Endothelial cell of umbilical vein (primary cell): Measurements from ENCODE around the gene LRRC8E. TPM values are rescaled to one million over a fixed set of nuclear protein-coding genes. Genes with fewer than 3 reads are reported as not detected.

Experiments used
- BruUV-seq: library from RNA; stranded (reverse); fragments of 400-500 nt; replicated peaks from 2 replicates; lab custom pipeline; 2021; lab: Mats Ljungman, UMichigan
- CTCF ChIA-PET: fragments of 300-600, 350-600 bp; sonication (Branson Sonifier 250); formaldehyde crosslinking; loops from one replicate; lab custom pipeline; 2021; ENCODE audit warnings: antibody characterized with exemption, inconsistent platforms; lab: Charles Lee
- POLR2A ChIA-PET: fragments of 300-600, 350-600 bp; sonication (Branson Sonifier 250); formaldehyde crosslinking; loops from one replicate; lab custom pipeline; 2021; ENCODE audit warnings: antibody characterized with exemption, inconsistent platforms; lab: Charles Lee
- DNase-seq: peaks from one replicate; pipeline ENCODE4 v3.0.0-alpha.2; 2011; ENCODE audit warnings: low read depth, low spot score
- FAIRE-seq: peaks from 2 replicates; lab custom pipeline; 2011; peaks lifted over from hg19 to GRCh38; lab: Jason Lieb, UNC
- H2AFZ ChIP-seq: 2 replicates; pipeline ENCODE4 v1.6.0; 2012; ENCODE audit warnings: low read depth, low read length, control low read depth, inconsistent platforms
- H3K27ac ChIP-seq: 2 replicates; pipeline ENCODE4 v1.5.1; 2011; ENCODE audit warnings: low read depth, mild to moderate bottlenecking, control low read depth, low read length, moderate library complexity; ENCODE audit not compliant: insufficient read depth
- H3K27me3 ChIP-seq, 2 experiments: 2 replicates each; pipeline versions ENCODE4 v1.6.0 to v1.6.1; 2011; ENCODE audit warnings: low read length in 2 of 2, mixed read lengths in 1 of 2; ENCODE audit not compliant: control insufficient read depth in 2 of 2, insufficient read depth in 2 of 2
- H3K36me3 ChIP-seq, 2 experiments: 2 replicates in 1 of 2; 3 replicates in 1 of 2; pipeline ENCODE4 v1.5.1; 2011; ENCODE audit warnings: low read length in 2 of 2, mild to moderate bottlenecking in 1 of 2, moderate library complexity in 1 of 2; ENCODE audit not compliant: control insufficient read depth in 2 of 2, insufficient read depth in 2 of 2; ENCODE audit errors: extremely low read depth in 1 of 2
- H3K4me1 ChIP-seq: 3 replicates; pipeline ENCODE4 v1.5.1; 2011; ENCODE audit warnings: mild to moderate bottlenecking, low read length; ENCODE audit not compliant: control insufficient read depth, insufficient read depth; ENCODE audit errors: extremely low read depth
- H3K4me2 ChIP-seq: 2 replicates; pipeline ENCODE4 v1.6.1; 2011; ENCODE audit warnings: low read length, control low read depth, mixed read lengths; ENCODE audit not compliant: insufficient read depth
- H3K4me3 ChIP-seq, 3 experiments: fragments of 200-600 bp in 1 of 3; sonication (generic), shearing (Covaris generic) in 1 of 3; replicated peaks in 1 of 3; 2 replicates each; pipeline ENCODE4 v1.5.1; 2011 to 2016; ENCODE audit warnings: control low read depth in 3 of 3, low read length in 3 of 3, mild to moderate bottlenecking in 2 of 3, inconsistent platforms in 1 of 3, low read depth in 1 of 3, moderate library complexity in 1 of 3; ENCODE audit not compliant: insufficient read depth in 1 of 3
- H3K79me2 ChIP-seq: 2 replicates; pipeline ENCODE4 v1.6.0; 2012; ENCODE audit warnings: low read length, inconsistent platforms; ENCODE audit not compliant: control insufficient read depth, insufficient read depth
- H3K9ac ChIP-seq: replicated peaks from 2 replicates; pipeline ENCODE3; 2011; ENCODE audit warnings: low read length, control low read depth; ENCODE audit not compliant: insufficient read depth; ENCODE audit errors: extremely low read depth
- H3K9me1 ChIP-seq: replicated peaks from 3 replicates; pipeline ENCODE4 v1.6.0; 2011; ENCODE audit warnings: mild to moderate bottlenecking, low read length; ENCODE audit not compliant: control insufficient read depth, insufficient read depth; ENCODE audit errors: extremely low read depth
- H3K9me3 ChIP-seq: replicated peaks from 2 replicates; pipeline ENCODE4 v1.5.1; 2012; ENCODE audit warnings: low read length, inconsistent platforms; ENCODE audit not compliant: control insufficient read depth, insufficient read depth
- H4K20me1 ChIP-seq: replicated peaks from 2 replicates; pipeline ENCODE3; 2011; ENCODE audit warnings: mild to moderate bottlenecking, low read length; ENCODE audit not compliant: control insufficient read depth, insufficient read depth; ENCODE audit errors: extremely low read depth
- EZH2 ChIP-seq: IDR thresholded peaks from 2 replicates; pipeline ENCODE4 v1.6.1; 2012; ENCODE audit warnings: borderline replicate concordance, low read depth, mild to moderate bottlenecking, moderate library complexity, low read length, inconsistent platforms; ENCODE audit not compliant: severe bottlenecking
- FOS ChIP-seq: IDR thresholded peaks from 2 replicates; pipeline ENCODE4 v1.6.1; 2011; ENCODE audit warnings: mild to moderate bottlenecking, low read length, moderate library complexity, borderline replicate concordance; ENCODE audit not compliant: insufficient read depth
- JUN ChIP-seq: IDR thresholded peaks from 2 replicates; pipeline ENCODE4 v1.6.1; 2011; ENCODE audit warnings: borderline replicate concordance, low read depth; ENCODE audit not compliant: insufficient read length, insufficient read depth
- MYC ChIP-seq: IDR thresholded peaks from one replicate; pipeline ENCODE4 v1.6.1; 2011; ENCODE audit warnings: mild to moderate bottlenecking, low read depth, low read length
- POLR2A ChIP-seq: IDR thresholded peaks from 2 replicates; pipeline ENCODE4 v1.6.1; 2012; ENCODE audit warnings: low read depth, mild to moderate bottlenecking, control low read depth, low read length
- POLR2AphosphoS5 ChIP-seq: IDR thresholded peaks from 2 replicates; pipeline ENCODE4 v1.6.1; 2012; ENCODE audit warnings: low read depth, mild to moderate bottlenecking, control low read depth, low read length, moderate library complexity; ENCODE audit not compliant: insufficient read depth
- dilution Hi-C: fragments of 300-500 bp; cut with MboI; formaldehyde crosslinking; loops from one replicate; pipeline ENCODE4 v1.15.0; 2019; ENCODE audit warnings: low sequenced_read_pairs; ENCODE audit not compliant: extremely low pct_ligation_motif_present
- intact Hi-C: fragments of 100-400 bp; cut with micrococcal nuclease; formaldehyde crosslinking; loops from one replicate; pipeline ENCODE4 v1.10.0; 2022
- polyA plus RNA-seq, 4 experiments: library from polyadenylated mRNA; depleted of rRNA in 3 of 4; stranded (reverse) in 3 of 4; unstranded in 1 of 4; fragments of >200 nt; gene quantifications; 2 replicates each; pipeline versions ENCODE4 v1.2.1 to v1.2.3, GENCODE V29; 2011 to 2012; ENCODE audit warnings: missing spikeins in 1 of 4
- total RNA-seq: library from RNA; stranded (reverse); gene quantifications from 2 replicates; pipeline ENCODE4 v1.2.3, GENCODE V29; 2021
- TF ChIP-seq, protein P1 (sequence below), 2 donors: IDR thresholded peaks; 1 replicate in 1 of 2; 2 replicates in 1 of 2; pipeline ENCODE4 v1.5.1; 2011; ENCODE audit warnings: low read length in 2 of 2, mild to moderate bottlenecking in 2 of 2, moderate library complexity in 2 of 2, control low read depth in 1 of 2, inconsistent platforms in 1 of 2, low read depth in 1 of 2; ENCODE audit not compliant: insufficient read depth in 1 of 2; ENCODE audit errors: extremely low read depth in 1 of 2
- TF ChIP-seq, protein P2 (sequence below): IDR thresholded peaks from 2 replicates; pipeline ENCODE4 v1.6.1; 2011; ENCODE audit not compliant: insufficient read depth, insufficient read length

The LRRC8E gene
- total and polyA plus RNA-seq, 2 donors (not counting 3 experiments of a cell fraction or from before 2014, with no cell fraction given), result 1.1 to 1.6 TPM

DNA sequence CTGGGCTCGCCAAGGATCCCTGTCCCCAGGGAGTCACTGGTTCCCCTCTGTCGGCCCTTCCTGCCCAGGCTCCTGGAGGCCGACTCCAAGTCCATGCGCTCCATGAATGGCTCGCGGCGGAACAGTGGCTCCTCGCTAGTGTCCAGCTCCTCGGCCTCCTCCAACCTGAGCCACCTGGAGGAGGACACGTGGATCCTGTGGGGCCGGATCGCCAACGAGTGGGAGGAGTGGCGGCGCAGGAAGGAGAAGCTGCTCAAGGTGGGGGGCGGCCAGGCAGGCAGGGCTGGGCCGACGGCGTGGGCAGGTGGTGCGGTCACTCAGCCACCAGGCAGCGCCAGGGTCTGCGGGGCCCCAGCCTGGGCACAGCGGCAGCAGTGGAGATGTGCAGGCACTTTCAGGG is 40.6 kb upstream of the LRRC8E start:
- no peak overlapping the region for H3K27ac ChIP-seq
- H2AFZ ChIP-seq, result no peak overlapping the region
- no peaks in the 10 kb centered on the region for H3K4me1 ChIP-seq
- H3K4me2 ChIP-seq, result no peak overlapping the region
- ChIA-PET CTCF (interaction anchor here (1.7 kb wide), 1 partner anchor 279 kb away, joined by 4 read pairs; no protein-coding TSS in a partner anchor), POLR2A (no interaction called here)
- no peaks in the 10 kb centered on the region for H3K9me3 ChIP-seq
- no peaks in the 10 kb centered on the region for H3K27me3 ChIP-seq
- DNase-seq, result no peak
- no peaks in the 10 kb centered on the region for H3K36me3 ChIP-seq
- dilution Hi-C loops, result no loop called here
- no peak overlapping the region for H3K4me3 ChIP-seq
- TF ChIP-seq MYC (no peak), POLR2AphosphoS5 (no peak), POLR2A (no peak), EZH2 (no peak), JUN (no peak), FOS (no peak)
- TF ChIP-seq, protein P1, sequence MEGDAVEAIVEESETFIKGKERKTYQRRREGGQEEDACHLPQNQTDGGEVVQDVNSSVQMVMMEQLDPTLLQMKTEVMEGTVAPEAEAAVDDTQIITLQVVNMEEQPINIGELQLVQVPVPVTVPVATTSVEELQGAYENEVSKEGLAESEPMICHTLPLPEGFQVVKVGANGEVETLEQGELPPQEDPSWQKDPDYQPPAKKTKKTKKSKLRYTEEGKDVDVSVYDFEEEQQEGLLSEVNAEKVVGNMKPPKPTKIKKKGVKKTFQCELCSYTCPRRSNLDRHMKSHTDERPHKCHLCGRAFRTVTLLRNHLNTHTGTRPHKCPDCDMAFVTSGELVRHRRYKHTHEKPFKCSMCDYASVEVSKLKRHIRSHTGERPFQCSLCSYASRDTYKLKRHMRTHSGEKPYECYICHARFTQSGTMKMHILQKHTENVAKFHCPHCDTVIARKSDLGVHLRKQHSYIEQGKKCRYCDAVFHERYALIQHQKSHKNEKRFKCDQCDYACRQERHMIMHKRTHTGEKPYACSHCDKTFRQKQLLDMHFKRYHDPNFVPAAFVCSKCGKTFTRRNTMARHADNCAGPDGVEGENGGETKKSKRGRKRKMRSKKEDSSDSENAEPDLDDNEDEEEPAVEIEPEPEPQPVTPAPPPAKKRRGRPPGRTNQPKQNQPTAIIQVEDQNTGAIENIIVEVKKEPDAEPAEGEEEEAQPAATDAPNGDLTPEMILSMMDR (IDR thresholded peaks at IDR 0.05; ENCODE audit: extremely low read depth in 1 of 2, insufficient read depth in 1 of 2, low read depth in 1 of 2, low read length in 2 of 2), result no peak
- TF ChIP-seq, protein P2, sequence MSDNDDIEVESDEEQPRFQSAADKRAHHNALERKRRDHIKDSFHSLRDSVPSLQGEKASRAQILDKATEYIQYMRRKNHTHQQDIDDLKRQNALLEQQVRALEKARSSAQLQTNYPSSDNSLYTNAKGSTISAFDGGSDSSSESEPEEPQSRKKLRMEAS, result no peak
- H4K20me1 ChIP-seq, result no peaks in the 10 kb centered on the region
- FAIRE-seq, result no peak
- no TSS peak for BruUV-seq
- H3K9ac ChIP-seq, result no peak overlapping the region
- H3K79me2 ChIP-seq, result no peaks in the 10 kb centered on the region
- intact Hi-C loops, result no loop called here
- no peaks in the 10 kb centered on the region for H3K9me1 ChIP-seq
